AG09309 (cell line): ENCODE data around the gene PCDH1.

Source experiments
- DNase-seq: peaks from one replicate; pipeline ENCODE4 v3.0.0-alpha.2; 2010; ENCODE audit warnings: low read depth
- H3K4me3 ChIP-seq: 2 replicates; pipeline ENCODE4 v1.5.1; 2011; ENCODE audit warnings: mild to moderate bottlenecking, low read depth, low read length, moderate library complexity; ENCODE audit not compliant: control insufficient read depth
- TF ChIP-seq, protein P1 (sequence below): IDR thresholded peaks from 2 replicates; pipeline ENCODE4 v1.5.1; 2011; ENCODE audit warnings: mild to moderate bottlenecking, low read depth, low read length, inconsistent platforms; ENCODE audit not compliant: insufficient read depth, control insufficient read depth; ENCODE audit errors: missing control alignments

The PCDH1 gene

DNA sequence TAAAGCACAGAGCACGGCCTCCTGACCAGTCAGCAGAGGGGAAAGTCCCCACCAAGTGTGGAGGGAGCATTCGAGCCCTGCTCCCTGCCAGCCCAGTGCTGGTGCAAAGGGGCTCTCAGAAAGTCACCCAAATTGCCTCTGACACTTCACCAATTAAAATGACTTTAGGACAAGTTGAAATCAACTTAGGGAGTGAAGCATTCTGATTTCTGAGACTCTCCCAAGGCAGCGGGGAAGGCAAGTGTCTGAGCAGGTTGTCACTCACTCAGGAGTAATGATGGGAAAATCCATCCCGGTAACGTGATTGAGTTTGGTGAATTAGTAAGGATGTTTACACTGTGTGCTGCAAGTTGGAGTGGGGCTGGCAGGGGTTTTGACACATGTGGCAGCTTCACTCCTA is 73.7 kb downstream of the PCDH1 start:
- DNase-seq: no peak
- TF ChIP-seq, protein P1, sequence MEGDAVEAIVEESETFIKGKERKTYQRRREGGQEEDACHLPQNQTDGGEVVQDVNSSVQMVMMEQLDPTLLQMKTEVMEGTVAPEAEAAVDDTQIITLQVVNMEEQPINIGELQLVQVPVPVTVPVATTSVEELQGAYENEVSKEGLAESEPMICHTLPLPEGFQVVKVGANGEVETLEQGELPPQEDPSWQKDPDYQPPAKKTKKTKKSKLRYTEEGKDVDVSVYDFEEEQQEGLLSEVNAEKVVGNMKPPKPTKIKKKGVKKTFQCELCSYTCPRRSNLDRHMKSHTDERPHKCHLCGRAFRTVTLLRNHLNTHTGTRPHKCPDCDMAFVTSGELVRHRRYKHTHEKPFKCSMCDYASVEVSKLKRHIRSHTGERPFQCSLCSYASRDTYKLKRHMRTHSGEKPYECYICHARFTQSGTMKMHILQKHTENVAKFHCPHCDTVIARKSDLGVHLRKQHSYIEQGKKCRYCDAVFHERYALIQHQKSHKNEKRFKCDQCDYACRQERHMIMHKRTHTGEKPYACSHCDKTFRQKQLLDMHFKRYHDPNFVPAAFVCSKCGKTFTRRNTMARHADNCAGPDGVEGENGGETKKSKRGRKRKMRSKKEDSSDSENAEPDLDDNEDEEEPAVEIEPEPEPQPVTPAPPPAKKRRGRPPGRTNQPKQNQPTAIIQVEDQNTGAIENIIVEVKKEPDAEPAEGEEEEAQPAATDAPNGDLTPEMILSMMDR: no peak
- no peak overlapping the region for H3K4me3 ChIP-seq
